ENCODE data around the gene GPR152.

GPR152 gene

GRCh38 chr11:67458266-67458665, 5.7 kb upstream of the GPR152 start:
- H3K4me3 Mint-ChIP-seq: no peak overlapping the region
- H3K27ac Mint-ChIP-seq: no peak overlapping the region

GRCh38 chr11:67457453-67457852, 4.9 kb upstream of the GPR152 start:
- Mint-ChIP-seq H3K9me3 (no peaks in the 10 kb centered on the region), H3K4me3 (no peak overlapping the region), H3K4me1 (peaks cover 6% of the 10 kb centered on the region), H3K36me3 (no peaks in the 10 kb centered on the region), H3K27ac (no peak overlapping the region)
- no peak for DNase-seq (ENCODE audit: low spot score in 2 of 2)
- no peak for ATAC-seq

More at GRCh38 chr11:67458266-67458665, 5.7 kb upstream of the GPR152 start:
- Mint-ChIP-seq H3K9me3 (no peaks in the 10 kb centered on the region), H3K4me1 (peaks cover 6% of the 10 kb centered on the region), H3K36me3 (no peaks in the 10 kb centered on the region)
- DNase-seq (ENCODE audit: low spot score in 2 of 2): no peak
- no peak for ATAC-seq

- no peak for DNase-seq (ENCODE audit: low spot score in 2 of 2)
- H3K36me3 Mint-ChIP-seq: no peaks in the 10 kb centered on the region
- H3K9me3 Mint-ChIP-seq: no peaks in the 10 kb centered on the region
- H3K27ac Mint-ChIP-seq: no peak overlapping the region
- ATAC-seq: no peak
- no peak overlapping the region for H3K4me3 Mint-ChIP-seq
- H3K4me1 Mint-ChIP-seq: peaks cover 6% of the 10 kb centered on the region
These were observed 3.7 kb upstream of the GPR152 start for GRCh38 chr11:67456068-67456705.

GRCh38 chr11:67455054-67455453, 2.5 kb upstream of the GPR152 start, which contains the start of gene CABP4:
TSS of gene CABP4 (plus strand) at chr11:67455354. CDS start at chr11:67455424, 70 bp downstream.
- Mint-ChIP-seq H3K27ac (peak within 1 kb of the TSS; percentile 69), H3K4me3 (no peak within 1 kb of the TSS), H3K9me3 (no peaks in the 10 kb centered on the region), H3K36me3 (no peaks in the 10 kb centered on the region), H3K4me1 (peaks cover 5% of the 10 kb centered on the region)
- ATAC-seq (no peak), DNase-seq (ENCODE audit: low spot score in 2 of 2) (no peak)

- Mint-ChIP-seq H3K27ac (no peak overlapping the region), H3K9me3 (no peaks in the 10 kb centered on the region), H3K36me3 (no peaks in the 10 kb centered on the region), H3K4me3 (no peak overlapping the region), H3K4me1 (peaks cover 5% of the 10 kb centered on the region)
- DNase-seq (ENCODE audit: low spot score in 2 of 2) (no peak), ATAC-seq (no peak)
These were observed 1.5 kb upstream of the GPR152 start for GRCh38 chr11:67453816-67454732.

GRCh38 chr11:67451658-67451976, 912 bp downstream of the GPR152 start:
- H3K4me1 Mint-ChIP-seq: peaks cover 20% of the 10 kb centered on the region
- H3K4me3 Mint-ChIP-seq: no peak overlapping the region
- peak overlapping the region; percentile 56 for H3K27ac Mint-ChIP-seq
- no peak for ATAC-seq
- no peak for DNase-seq (ENCODE audit: low spot score in 2 of 2)
- peaks cover 8% of the 10 kb centered on the region for H3K36me3 Mint-ChIP-seq
- H3K9me3 Mint-ChIP-seq: no peaks in the 10 kb centered on the region

GRCh38 chr11:67450796-67451657, 1.5 kb downstream of the GPR152 start:
- DNase-seq (ENCODE audit: low spot score in 2 of 2): no peak
- H3K27ac Mint-ChIP-seq: peak overlapping the region; percentile 56
- no peaks in the 10 kb centered on the region for H3K9me3 Mint-ChIP-seq
- no peak overlapping the region for H3K4me3 Mint-ChIP-seq
- no peak for ATAC-seq
- H3K36me3 Mint-ChIP-seq: peaks cover 8% of the 10 kb centered on the region
- peaks cover 26% of the 10 kb centered on the region for H3K4me1 Mint-ChIP-seq

GRCh38 chr11:67449116-67449844, 3.2 kb downstream of the GPR152 start:
- H3K9me3 Mint-ChIP-seq: no peaks in the 10 kb centered on the region
- H3K36me3 Mint-ChIP-seq: peaks cover 19% of the 10 kb centered on the region
- H3K27ac Mint-ChIP-seq: peak overlapping the region; percentile 9
- no peak for ATAC-seq
- H3K4me3 Mint-ChIP-seq: no peak overlapping the region
- peaks cover 44% of the 10 kb centered on the region for H3K4me1 Mint-ChIP-seq
- no peak for DNase-seq (ENCODE audit: low spot score in 2 of 2)

GRCh38 chr11:67448220-67448609, 4.3 kb downstream of the GPR152 start:
- Mint-ChIP-seq H3K4me3 (no peak overlapping the region), H3K9me3 (no peaks in the 10 kb centered on the region), H3K4me1 (peaks cover 45% of the 10 kb centered on the region), H3K27ac (peak overlapping the region; percentile 95), H3K36me3 (peaks cover 25% of the 10 kb centered on the region)
- ATAC-seq: no peak
- no peak for DNase-seq (ENCODE audit: low spot score in 2 of 2)

GRCh38 chr11:67445515-67445914, 7.0 kb downstream of the GPR152 start:
- DNase-seq (ENCODE audit: low spot score in 2 of 2): no peak
- Mint-ChIP-seq H3K4me1 (peaks cover 69% of the 10 kb centered on the region), H3K36me3 (peaks cover 36% of the 10 kb centered on the region), H3K9me3 (no peaks in the 10 kb centered on the region), H3K4me3 (peak overlapping the region; percentile 95), H3K27ac (peak overlapping the region; percentile 95)
- ATAC-seq: no peak

- Mint-ChIP-seq H3K4me1 (peaks cover 83% of the 10 kb centered on the region), H3K36me3 (peaks cover 60% of the 10 kb centered on the region), H3K9me3 (no peaks in the 10 kb centered on the region), H3K4me3 (peak overlapping the region; percentile 95), H3K27ac (peak overlapping the region; percentile 80)
- no peak for DNase-seq (ENCODE audit: low spot score in 2 of 2)
- no peak for ATAC-seq
These were observed 9.8 kb downstream of the GPR152 start for GRCh38 chr11:67442504-67443404.

- ATAC-seq (no peak), DNase-seq (ENCODE audit: low spot score in 2 of 2) (no peak)
- peak overlapping the region; percentile 80 for H3K27ac Mint-ChIP-seq
- peaks cover 80% of the 10 kb centered on the region for H3K4me1 Mint-ChIP-seq
- no peaks in the 10 kb centered on the region for H3K9me3 Mint-ChIP-seq
- peak overlapping the region; percentile 95 for H3K4me3 Mint-ChIP-seq
- peaks cover 63% of the 10 kb centered on the region for H3K36me3 Mint-ChIP-seq
These were observed 10.7 kb downstream of the GPR152 start for GRCh38 chr11:67441731-67442351.

- no peaks in the 10 kb centered on the region for H3K9me3 Mint-ChIP-seq
- DNase-seq (ENCODE audit: low spot score in 2 of 2) (no peak), ATAC-seq (no peak)
- peaks cover 69% of the 10 kb centered on the region for H3K36me3 Mint-ChIP-seq
- peaks cover 74% of the 10 kb centered on the region for H3K4me1 Mint-ChIP-seq
- peak overlapping the region; percentile 94 for H3K27ac Mint-ChIP-seq
- peak overlapping the region; percentile 95 for H3K4me3 Mint-ChIP-seq
These were observed 11.4 kb downstream of the GPR152 start for GRCh38 chr11:67441098-67441563.

All from stimulated activated effector memory CD8-positive, alpha-beta T cell treated with anti-CD3 and anti-CD28 coated beads, Interleukin-12 subunit alpha, Interleukin-12 subunit beta, amount 100 ng/mL, for 72 hours (primary cell).